ENCODE results near the gene TCHH. TPM values are rescaled to one million over a fixed set of nuclear protein-coding genes. Genes with fewer than 3 reads are reported as not detected.

The TCHH gene
- total RNA-seq, 1 experiment from 2014 or later: 0.24 TPM

DNA sequence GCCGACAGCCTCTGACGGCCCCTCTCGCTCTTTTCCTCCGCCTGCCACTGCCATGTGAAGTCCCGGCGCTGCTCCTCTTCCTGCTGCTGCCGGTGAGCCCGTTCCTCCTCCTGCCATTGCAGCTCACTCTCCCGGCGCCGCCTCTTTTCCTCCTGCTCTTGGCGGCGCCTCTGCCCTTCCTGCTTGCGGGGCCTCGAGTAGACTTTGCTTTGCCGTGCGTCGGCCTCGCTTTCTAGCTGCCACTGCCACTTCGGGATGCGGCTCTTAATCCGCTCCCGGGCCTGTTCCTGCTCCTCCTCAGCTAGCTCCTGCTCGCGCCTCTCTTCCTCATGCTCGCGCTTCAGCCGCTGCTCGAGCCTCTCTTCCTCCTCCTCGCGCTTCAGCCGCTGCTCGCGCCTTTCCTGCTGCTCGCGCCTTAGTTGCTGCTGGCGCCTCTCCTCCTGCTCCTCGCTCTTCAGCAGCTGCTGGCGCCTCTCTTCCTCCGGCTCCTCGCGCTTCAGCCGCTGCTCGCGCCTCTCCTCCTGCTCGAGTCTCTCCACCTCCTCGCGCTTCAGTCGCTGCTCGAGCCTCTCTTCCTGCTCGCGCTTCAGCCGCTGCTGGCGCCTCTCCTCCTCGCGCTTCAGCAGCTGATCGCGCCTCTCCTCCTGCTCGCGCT lies 4.3 kb downstream of the TCHH start:
- no peaks in the 10 kb centered on the region for H3K36me3 ChIP-seq (ENCODE audit: insufficient read depth, low read length, poor library complexity, severe bottlenecking)
- H3K27ac ChIP-seq (ENCODE audit: low read depth, low read length, poor library complexity, severe bottlenecking): no peak overlapping the region
- no TSS peak for BruUV-seq (replicated peaks)
- H3K9me3 ChIP-seq (ENCODE audit: low read depth, low read length, poor library complexity, severe bottlenecking): peaks cover 26% of the 10 kb centered on the region
- CTCF ChIA-PET: interaction anchor here (0.6 kb wide), 1 partner anchor 20 kb away, joined by 3 read pairs; no protein-coding TSS in a partner anchor
- H3K4me3 ChIP-seq (ENCODE audit: low read depth, low read length, poor library complexity, severe bottlenecking): peak overlapping the region; percentile 42
- peak; percentile 78 for DNase-seq (ENCODE audit: low spot score)
- H3K4me1 ChIP-seq (ENCODE audit: insufficient read depth, low read length, poor library complexity, severe bottlenecking): peaks cover 30% of the 10 kb centered on the region
- TF ChIP-seq, protein P1, sequence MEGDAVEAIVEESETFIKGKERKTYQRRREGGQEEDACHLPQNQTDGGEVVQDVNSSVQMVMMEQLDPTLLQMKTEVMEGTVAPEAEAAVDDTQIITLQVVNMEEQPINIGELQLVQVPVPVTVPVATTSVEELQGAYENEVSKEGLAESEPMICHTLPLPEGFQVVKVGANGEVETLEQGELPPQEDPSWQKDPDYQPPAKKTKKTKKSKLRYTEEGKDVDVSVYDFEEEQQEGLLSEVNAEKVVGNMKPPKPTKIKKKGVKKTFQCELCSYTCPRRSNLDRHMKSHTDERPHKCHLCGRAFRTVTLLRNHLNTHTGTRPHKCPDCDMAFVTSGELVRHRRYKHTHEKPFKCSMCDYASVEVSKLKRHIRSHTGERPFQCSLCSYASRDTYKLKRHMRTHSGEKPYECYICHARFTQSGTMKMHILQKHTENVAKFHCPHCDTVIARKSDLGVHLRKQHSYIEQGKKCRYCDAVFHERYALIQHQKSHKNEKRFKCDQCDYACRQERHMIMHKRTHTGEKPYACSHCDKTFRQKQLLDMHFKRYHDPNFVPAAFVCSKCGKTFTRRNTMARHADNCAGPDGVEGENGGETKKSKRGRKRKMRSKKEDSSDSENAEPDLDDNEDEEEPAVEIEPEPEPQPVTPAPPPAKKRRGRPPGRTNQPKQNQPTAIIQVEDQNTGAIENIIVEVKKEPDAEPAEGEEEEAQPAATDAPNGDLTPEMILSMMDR (conservative IDR thresholded peaks at IDR 0.05; ENCODE audit: low read depth, low read length): no peak
- no peak for TF ChIP-seq EZH2 (IDR thresholded peaks at IDR 0.05; ENCODE audit: borderline replicate concordance, low read depth, low read length, poor library complexity, severe bottlenecking)
- H3K27me3 ChIP-seq (replicated peaks; ENCODE audit: insufficient read depth, low read depth, low read length, poor library complexity): peaks cover 98% of the 10 kb centered on the region
- POLR2A ChIA-PET (ENCODE audit: low non-redundant PET): interaction anchor here (0.9 kb wide), 1 partner anchor 26 kb away, joined by 14 read pairs; no protein-coding TSS in a partner anchor
- intact Hi-C loops (cut with micrococcal nuclease; ENCODE audit: unreplicated experiment): no loop called here

- intact Hi-C loops (cut with micrococcal nuclease; ENCODE audit: unreplicated experiment): no loop called here
- CTCF ChIA-PET: no interaction called here
- no TSS peak for BruUV-seq (replicated peaks)
Measured at GRCh38 chr1:152110365-152110859, 4.8 kb downstream of the TCHH start.

DNA sequence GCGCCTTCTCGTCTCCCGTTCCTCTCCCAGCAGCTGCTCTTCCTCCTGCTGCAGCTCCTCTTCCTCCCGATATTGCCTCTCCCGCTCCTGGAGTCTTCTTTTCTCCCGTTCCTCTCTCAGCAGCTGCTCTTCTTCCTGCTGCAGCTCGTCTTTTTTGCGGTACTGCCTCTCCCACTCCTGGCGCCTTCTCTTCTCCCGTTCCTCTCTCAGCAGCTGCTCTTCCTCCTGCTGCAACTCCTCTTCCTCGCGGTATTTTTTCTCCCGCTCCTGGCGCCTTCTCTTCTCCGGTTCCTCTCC lies 5.3 kb downstream of the TCHH start:
- CTCF ChIA-PET: no interaction called here
- TF ChIP-seq, protein P1 (conservative IDR thresholded peaks at IDR 0.05; ENCODE audit: low read depth, low read length): no peak
- TF ChIP-seq EZH2 (IDR thresholded peaks at IDR 0.05; ENCODE audit: borderline replicate concordance, low read depth, low read length, poor library complexity, severe bottlenecking): no peak
- intact Hi-C loops (cut with micrococcal nuclease; ENCODE audit: unreplicated experiment): loop anchor here (5.0 kb wide), 1 partner anchor 58 kb away; no protein-coding TSS in a partner anchor
- no TSS peak for BruUV-seq (replicated peaks)
- Histone ChIP-seq H3K9me3 (ENCODE audit: low read depth, low read length, poor library complexity, severe bottlenecking) (peaks cover 26% of the 10 kb centered on the region), H3K27me3 (replicated peaks; ENCODE audit: insufficient read depth, low read depth, low read length, poor library complexity) (peaks cover 98% of the 10 kb centered on the region), H3K4me1 (ENCODE audit: insufficient read depth, low read length, poor library complexity, severe bottlenecking) (peaks cover 30% of the 10 kb centered on the region), H3K4me3 (ENCODE audit: low read depth, low read length, poor library complexity, severe bottlenecking) (peak overlapping the region; percentile 42), H3K27ac (ENCODE audit: low read depth, low read length, poor library complexity, severe bottlenecking) (no peak overlapping the region), H3K36me3 (ENCODE audit: insufficient read depth, low read length, poor library complexity, severe bottlenecking) (no peaks in the 10 kb centered on the region)
- POLR2A ChIA-PET (ENCODE audit: low non-redundant PET): interaction anchor here (0.5 kb wide), 1 partner anchor 17 kb away, joined by 3 read pairs; no protein-coding TSS in a partner anchor
- no peak for DNase-seq (ENCODE audit: low spot score)

More at GRCh38 chr1:152110365-152110859, 4.8 kb downstream of the TCHH start:
- H3K4me3 ChIP-seq (ENCODE audit: low read depth, low read length, poor library complexity, severe bottlenecking): peak overlapping the region; percentile 42
- H3K36me3 ChIP-seq (ENCODE audit: insufficient read depth, low read length, poor library complexity, severe bottlenecking): no peaks in the 10 kb centered on the region
- POLR2A ChIA-PET (ENCODE audit: low non-redundant PET): interaction anchor here (0.5 kb wide), 1 partner anchor 18 kb away, joined by 3 read pairs; no protein-coding TSS in a partner anchor
- peaks cover 98% of the 10 kb centered on the region for H3K27me3 ChIP-seq (replicated peaks; ENCODE audit: insufficient read depth, low read depth, low read length, poor library complexity)
- H3K9me3 ChIP-seq (ENCODE audit: low read depth, low read length, poor library complexity, severe bottlenecking): peaks cover 26% of the 10 kb centered on the region
- TF ChIP-seq, protein P1 (conservative IDR thresholded peaks at IDR 0.05; ENCODE audit: low read depth, low read length): no peak
- TF ChIP-seq EZH2 (IDR thresholded peaks at IDR 0.05; ENCODE audit: borderline replicate concordance, low read depth, low read length, poor library complexity, severe bottlenecking): no peak
- H3K27ac ChIP-seq (ENCODE audit: low read depth, low read length, poor library complexity, severe bottlenecking): no peak overlapping the region
- DNase-seq (ENCODE audit: low spot score): peak; percentile 79
- peaks cover 30% of the 10 kb centered on the region for H3K4me1 ChIP-seq (ENCODE audit: insufficient read depth, low read length, poor library complexity, severe bottlenecking)

Measured in A673 (cell line).